Measurements from ENCODE around the gene RPP38.

RPP38 gene

DNA sequence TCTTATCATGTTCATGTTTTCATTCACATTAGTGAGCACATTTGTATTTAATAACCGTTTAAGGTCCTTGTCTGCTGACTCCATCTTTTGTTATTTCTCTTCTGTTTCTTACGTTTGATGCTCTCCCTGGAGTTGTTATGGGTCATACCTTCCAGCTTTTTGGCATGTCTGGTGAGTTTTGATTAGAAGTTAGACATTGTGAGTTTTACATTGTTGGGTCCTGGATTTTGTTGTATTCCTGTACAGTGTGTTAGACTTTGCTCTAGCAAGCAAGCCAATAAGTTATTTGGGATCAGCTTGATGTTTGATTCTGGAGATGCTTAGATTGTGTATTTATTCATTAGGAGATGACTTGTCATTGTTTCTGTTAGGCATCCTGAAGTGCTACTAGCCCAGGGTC, 36.5 kb upstream of the RPP38 start:
- Histone ChIP-seq H2AFZ (ENCODE audit: low read depth, low read length, severe bottlenecking) (no peak overlapping the region), H4K20me1 (ENCODE audit: low read depth, low read length) (no peaks in the 10 kb centered on the region), H3K4me3 (ENCODE audit: insufficient read depth, low read length, poor library complexity, severe bottlenecking) (no peak overlapping the region), H3K27me3 (ENCODE audit: low read length) (no peaks in the 10 kb centered on the region), H3K27ac (ENCODE audit: low read depth, low read length) (no peak overlapping the region), H3K9me3 (ENCODE audit: insufficient read depth, low read length) (peaks cover 7% of the 10 kb centered on the region; the same call in 1 of the 2 replicates), H3K9me2 (replicated peaks; ENCODE audit: insufficient read depth, low read length) (no peaks in the 10 kb centered on the region), H3K79me2 (ENCODE audit: insufficient read depth, low read length) (no peaks in the 10 kb centered on the region), H3K4me2 (ENCODE audit: low read depth, low read length, poor library complexity, severe bottlenecking) (no peak overlapping the region), H3F3A (ENCODE audit: insufficient read depth) (no peaks in the 10 kb centered on the region), H3K9ac (ENCODE audit: low read length) (no peak overlapping the region), H3K36me3 (ENCODE audit: low read length) (no peaks in the 10 kb centered on the region)
- TF ChIP-seq, protein P1, sequence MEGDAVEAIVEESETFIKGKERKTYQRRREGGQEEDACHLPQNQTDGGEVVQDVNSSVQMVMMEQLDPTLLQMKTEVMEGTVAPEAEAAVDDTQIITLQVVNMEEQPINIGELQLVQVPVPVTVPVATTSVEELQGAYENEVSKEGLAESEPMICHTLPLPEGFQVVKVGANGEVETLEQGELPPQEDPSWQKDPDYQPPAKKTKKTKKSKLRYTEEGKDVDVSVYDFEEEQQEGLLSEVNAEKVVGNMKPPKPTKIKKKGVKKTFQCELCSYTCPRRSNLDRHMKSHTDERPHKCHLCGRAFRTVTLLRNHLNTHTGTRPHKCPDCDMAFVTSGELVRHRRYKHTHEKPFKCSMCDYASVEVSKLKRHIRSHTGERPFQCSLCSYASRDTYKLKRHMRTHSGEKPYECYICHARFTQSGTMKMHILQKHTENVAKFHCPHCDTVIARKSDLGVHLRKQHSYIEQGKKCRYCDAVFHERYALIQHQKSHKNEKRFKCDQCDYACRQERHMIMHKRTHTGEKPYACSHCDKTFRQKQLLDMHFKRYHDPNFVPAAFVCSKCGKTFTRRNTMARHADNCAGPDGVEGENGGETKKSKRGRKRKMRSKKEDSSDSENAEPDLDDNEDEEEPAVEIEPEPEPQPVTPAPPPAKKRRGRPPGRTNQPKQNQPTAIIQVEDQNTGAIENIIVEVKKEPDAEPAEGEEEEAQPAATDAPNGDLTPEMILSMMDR (IDR thresholded peaks at IDR 0.05; ENCODE audit: insufficient read depth, low read length, poor library complexity, severe bottlenecking) = no peak
- TF ChIP-seq EZH2phosphoT487 (conservative IDR thresholded peaks at IDR 0.05; ENCODE audit: low read length) = no peak

DNA sequence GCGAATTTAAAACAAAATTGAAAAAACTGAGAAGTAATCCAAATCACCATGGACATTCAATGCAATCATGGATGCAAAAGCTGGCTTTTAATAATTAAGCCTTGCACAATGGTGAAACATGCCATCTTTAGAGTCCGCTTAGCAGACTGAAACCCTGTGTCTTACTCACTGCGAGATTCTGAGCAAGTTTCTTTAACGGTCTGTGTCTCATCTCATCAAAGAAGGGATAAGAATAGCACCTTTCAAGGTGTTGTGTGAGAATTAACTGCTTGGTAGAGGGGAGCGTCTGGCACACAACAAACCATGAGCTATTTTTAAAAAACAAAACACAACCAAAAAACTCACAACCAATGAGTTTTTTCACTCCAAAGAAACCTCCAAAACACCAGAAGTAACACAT, 30.0 kb upstream of the RPP38 start:
- no peaks in the 10 kb centered on the region for H3K36me3 ChIP-seq (ENCODE audit: low read length)
- no peak overlapping the region for H3K4me2 ChIP-seq (ENCODE audit: low read depth, low read length, poor library complexity, severe bottlenecking)
- no peaks in the 10 kb centered on the region for H3F3A ChIP-seq (ENCODE audit: insufficient read depth)
- H3K27me3 ChIP-seq (ENCODE audit: low read length) = no peaks in the 10 kb centered on the region
- H3K9me3 ChIP-seq (ENCODE audit: insufficient read depth, low read length) = peaks cover 8% of the 10 kb centered on the region; the same call in 1 of the 2 replicates
- H3K4me3 ChIP-seq (ENCODE audit: insufficient read depth, low read length, poor library complexity, severe bottlenecking) = no peak overlapping the region
- H4K20me1 ChIP-seq (ENCODE audit: low read depth, low read length) = no peaks in the 10 kb centered on the region
- H3K79me2 ChIP-seq (ENCODE audit: insufficient read depth, low read length) = no peaks in the 10 kb centered on the region
- no peak overlapping the region for H3K9ac ChIP-seq (ENCODE audit: low read length)
- H3K27ac ChIP-seq (ENCODE audit: low read depth, low read length) = no peak overlapping the region
- H2AFZ ChIP-seq (ENCODE audit: low read depth, low read length, severe bottlenecking) = no peak overlapping the region
- TF ChIP-seq, protein P1 (IDR thresholded peaks at IDR 0.05; ENCODE audit: insufficient read depth, low read length, poor library complexity, severe bottlenecking) = no peak
- no peak for TF ChIP-seq EZH2phosphoT487 (conservative IDR thresholded peaks at IDR 0.05; ENCODE audit: low read length)
- H3K9me2 ChIP-seq (replicated peaks; ENCODE audit: insufficient read depth, low read length) = no peaks in the 10 kb centered on the region

DNA sequence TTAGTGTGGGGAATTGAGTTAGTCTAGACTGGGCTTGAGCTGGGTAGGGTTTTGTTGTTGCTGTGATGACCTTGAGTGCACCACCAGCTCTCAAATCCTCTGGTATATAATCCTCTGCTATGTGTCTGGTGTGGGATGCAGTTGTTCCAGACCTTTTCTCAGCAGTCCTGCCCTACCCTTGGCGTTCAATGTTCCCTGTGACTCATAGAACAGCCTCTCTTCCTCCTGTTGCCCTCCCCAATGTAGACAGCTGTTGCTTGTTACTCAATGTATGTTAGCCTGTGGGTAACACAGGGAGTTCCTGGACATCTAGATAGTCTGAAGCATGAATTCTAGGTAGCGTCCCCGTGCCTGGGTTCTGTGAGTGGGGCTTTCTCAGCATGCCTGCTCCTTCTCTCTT, 28.4 kb upstream of the RPP38 start:
- Histone ChIP-seq H3K9ac (ENCODE audit: low read length) (no peak overlapping the region), H3K4me3 (ENCODE audit: insufficient read depth, low read length, poor library complexity, severe bottlenecking) (no peak overlapping the region), H3K27ac (ENCODE audit: low read depth, low read length) (no peak overlapping the region), H3K9me3 (ENCODE audit: insufficient read depth, low read length) (peaks cover 8% of the 10 kb centered on the region; the same call in 1 of the 2 replicates), H3K4me2 (ENCODE audit: low read depth, low read length, poor library complexity, severe bottlenecking) (no peak overlapping the region), H2AFZ (ENCODE audit: low read depth, low read length, severe bottlenecking) (no peak overlapping the region), H3F3A (ENCODE audit: insufficient read depth) (no peaks in the 10 kb centered on the region), H3K36me3 (ENCODE audit: low read length) (no peaks in the 10 kb centered on the region), H3K9me2 (replicated peaks; ENCODE audit: insufficient read depth, low read length) (no peaks in the 10 kb centered on the region), H3K27me3 (ENCODE audit: low read length) (no peaks in the 10 kb centered on the region), H4K20me1 (ENCODE audit: low read depth, low read length) (no peaks in the 10 kb centered on the region), H3K79me2 (ENCODE audit: insufficient read depth, low read length) (no peaks in the 10 kb centered on the region)
- TF ChIP-seq EZH2phosphoT487 (conservative IDR thresholded peaks at IDR 0.05; ENCODE audit: low read length) = no peak
- TF ChIP-seq, protein P1 (IDR thresholded peaks at IDR 0.05; ENCODE audit: insufficient read depth, low read length, poor library complexity, severe bottlenecking) = no peak
